H7 (cell line): ENCODE data around the gene RAPH1. TPM values are rescaled to one million over a fixed set of nuclear protein-coding genes. Genes with fewer than 3 reads are reported as not detected.
"Not testable (repeated sequence)": the region's sequence is repeated elsewhere in the genome, so short reads cannot be mapped to it uniquely, and the experiment has no call there.

Experiments used
- DNase-seq: peaks from one replicate; pipeline ENCODE4 v3.0.0; 2012
- H3K27me3 ChIP-seq: 2 replicates; pipeline ENCODE4 v1.6.0; 2011; ENCODE audit warnings: mild to moderate bottlenecking, low read length; ENCODE audit not compliant: control insufficient read depth, insufficient read depth
- H3K36me3 ChIP-seq: replicated peaks from 2 replicates; pipeline ENCODE4 v1.5.1; 2011; ENCODE audit warnings: low read length; ENCODE audit not compliant: control insufficient read depth, insufficient read depth
- H3K4me3 ChIP-seq: 2 replicates; pipeline ENCODE4 v1.5.1; 2011; ENCODE audit warnings: low read depth, mild to moderate bottlenecking, control low read depth, low read length, moderate library complexity; ENCODE audit not compliant: insufficient read depth
- total RNA-seq: library from RNA; depleted of rRNA; stranded (reverse); fragments of >200 nt; shearing (Covaris generic); gene quantifications from 2 replicates; pipeline ENCODE4 v1.2.3, GENCODE V29; 2014

Gene RAPH1
- total RNA-seq, 1 experiment from 2014 or later: 4.9 TPM

GRCh38 chr2:203562268-203562667 is 27.2 kb upstream of the RAPH1 start:
- H3K36me3 ChIP-seq: no peaks in the 10 kb centered on the region
- DNase-seq: no peak
- no peaks in the 10 kb centered on the region for H3K27me3 ChIP-seq
- no peak overlapping the region for H3K4me3 ChIP-seq

- Histone ChIP-seq H3K36me3 (no peaks in the 10 kb centered on the region), H3K4me3 (no peak overlapping the region)
- DNase-seq: no peak
These were observed 24.5 kb upstream of the RAPH1 start for GRCh38 chr2:203559641-203560040.

GRCh38 chr2:203553784-203554183 is 18.7 kb upstream of the RAPH1 start:
- DNase-seq: no peak
- no peak overlapping the region for H3K4me3 ChIP-seq
- H3K27me3 ChIP-seq: no peaks in the 10 kb centered on the region
- no peaks in the 10 kb centered on the region for H3K36me3 ChIP-seq

More at GRCh38 chr2:203559641-203560040, 24.5 kb upstream of the RAPH1 start:
- no peaks in the 10 kb centered on the region for H3K27me3 ChIP-seq

- no peaks in the 10 kb centered on the region for H3K27me3 ChIP-seq
- no peak for DNase-seq
- no peak overlapping the region for H3K4me3 ChIP-seq
- H3K36me3 ChIP-seq: no peaks in the 10 kb centered on the region
These were observed 16.7 kb upstream of the RAPH1 start for GRCh38 chr2:203551778-203552177.

GRCh38 chr2:203550266-203550665 is 15.2 kb upstream of the RAPH1 start:
- Histone ChIP-seq H3K27me3 (no peaks in the 10 kb centered on the region), H3K36me3 (no peaks in the 10 kb centered on the region), H3K4me3 (no peak overlapping the region)
- DNase-seq: no peak

GRCh38 chr2:203549406-203549805 is 14.3 kb upstream of the RAPH1 start:
- no peaks in the 10 kb centered on the region for H3K27me3 ChIP-seq
- no peaks in the 10 kb centered on the region for H3K36me3 ChIP-seq
- H3K4me3 ChIP-seq: no peak overlapping the region
- DNase-seq: no peak

GRCh38 chr2:203548887-203549286 is 13.8 kb upstream of the RAPH1 start:
- Histone ChIP-seq H3K27me3 (no peaks in the 10 kb centered on the region), H3K36me3 (no peaks in the 10 kb centered on the region), H3K4me3 (no peak overlapping the region)
- no peak for DNase-seq

- no peak for DNase-seq
- no peak overlapping the region for H3K4me3 ChIP-seq
- no peaks in the 10 kb centered on the region for H3K27me3 ChIP-seq
- no peaks in the 10 kb centered on the region for H3K36me3 ChIP-seq
These were observed 12.3 kb upstream of the RAPH1 start for GRCh38 chr2:203547356-203547755.

- DNase-seq: no peak
- no peak overlapping the region for H3K4me3 ChIP-seq
- no peaks in the 10 kb centered on the region for H3K27me3 ChIP-seq
- H3K36me3 ChIP-seq: no peaks in the 10 kb centered on the region
These were observed 9.3 kb upstream of the RAPH1 start for GRCh38 chr2:203544402-203544801.

- no peak for DNase-seq
- Histone ChIP-seq H3K27me3 (no peaks in the 10 kb centered on the region), H3K4me3 (no peak overlapping the region), H3K36me3 (no peaks in the 10 kb centered on the region)
These were observed 8.8 kb upstream of the RAPH1 start for GRCh38 chr2:203543898-203544328.

- not testable (repeated sequence) for DNase-seq, H3K36me3 ChIP-seq, H3K27me3 ChIP-seq, H3K4me3 ChIP-seq
These were observed 5.5 kb upstream of the RAPH1 start for GRCh38 chr2:203540598-203540997.

GRCh38 chr2:203538237-203538636 is 3.1 kb upstream of the RAPH1 start:
- DNase-seq: not testable (repeated sequence)

GRCh38 chr2:203536586-203536951 is 1.5 kb upstream of the RAPH1 start:
- not testable (repeated sequence) for H3K27me3 ChIP-seq, H3K36me3 ChIP-seq, DNase-seq, H3K4me3 ChIP-seq

More at GRCh38 chr2:203538237-203538636, 3.1 kb upstream of the RAPH1 start:
- not testable (repeated sequence) for H3K4me3 ChIP-seq, H3K36me3 ChIP-seq, H3K27me3 ChIP-seq

- no peaks in the 10 kb centered on the region for H3K36me3 ChIP-seq
- DNase-seq: no peak
- peaks cover 5% of the 10 kb centered on the region for H3K27me3 ChIP-seq
- H3K4me3 ChIP-seq: peak overlapping the region; percentile 65
These were observed 884 bp upstream of the RAPH1 start for GRCh38 chr2:203535784-203536585.

- no peak for DNase-seq
- Histone ChIP-seq H3K36me3 (no peaks in the 10 kb centered on the region), H3K4me3 (peak overlapping the region; percentile 81), H3K27me3 (peaks cover 5% of the 10 kb centered on the region)
These were observed 452 bp downstream of the RAPH1 start for GRCh38 chr2:203534621-203535077.
